ENCODE measurements around the gene RNF17.

RNF17 gene

GRCh38 chr13:24888291-24888931 lies 124.4 kb downstream of the RNF17 start:
- ChIA-PET POLR2A (no interaction called here), CTCF (no interaction called here)
- TF ChIP-seq ARNT (IDR thresholded peaks at IDR 0.05) (no peak), HDGF (IDR thresholded peaks at IDR 0.05; ENCODE audit: borderline replicate concordance) (no peak), FOXA1 (IDR thresholded peaks at IDR 0.05) (no peak), TARDBP (IDR thresholded peaks at IDR 0.05) (no peak), FOXK2 (IDR thresholded peaks at IDR 0.05) (no peak), FOXM1 (IDR thresholded peaks at IDR 0.05; ENCODE audit: borderline replicate concordance) (no peak), PKNOX1 (IDR thresholded peaks at IDR 0.05) (no peak), L3MBTL2 (conservative IDR thresholded peaks at IDR 0.05) (no peak), SUZ12 (IDR thresholded peaks at IDR 0.05) (no peak), LEF1 (IDR thresholded peaks at IDR 0.05; ENCODE audit: borderline replicate concordance) (no peak), NFRKB (IDR thresholded peaks at IDR 0.05) (no peak), ZNF384 (IDR thresholded peaks at IDR 0.05) (no peak), ELF4 (IDR thresholded peaks at IDR 0.05) (no peak), BHLHE40 (IDR thresholded peaks at IDR 0.05; ENCODE audit: borderline replicate concordance) (no peak), CTBP1 (IDR thresholded peaks at IDR 0.05; ENCODE audit: borderline replicate concordance) (no peak), SP1 (IDR thresholded peaks at IDR 0.05) (no peak)
- no peak for DNase-seq (ENCODE audit: extremely low spot score)

GRCh38 chr13:24890256-24890655 lies 126.3 kb downstream of the RNF17 start:
- no peak for TF ChIP-seq TARDBP (IDR thresholded peaks at IDR 0.05)
- TF ChIP-seq LEF1 (IDR thresholded peaks at IDR 0.05; ENCODE audit: borderline replicate concordance) = no peak
- TF ChIP-seq ARNT (IDR thresholded peaks at IDR 0.05) = no peak
- TF ChIP-seq SP1 (IDR thresholded peaks at IDR 0.05) = no peak
- no peak for TF ChIP-seq ELF4 (IDR thresholded peaks at IDR 0.05)
- TF ChIP-seq BHLHE40 (IDR thresholded peaks at IDR 0.05; ENCODE audit: borderline replicate concordance) = no peak
- no peak for TF ChIP-seq HDGF (IDR thresholded peaks at IDR 0.05; ENCODE audit: borderline replicate concordance)
- TF ChIP-seq ZNF384 (IDR thresholded peaks at IDR 0.05) = no peak
- no peak for TF ChIP-seq SUZ12 (IDR thresholded peaks at IDR 0.05)
- TF ChIP-seq NFRKB (IDR thresholded peaks at IDR 0.05) = no peak
- TF ChIP-seq L3MBTL2 (conservative IDR thresholded peaks at IDR 0.05) = no peak
- ChIA-PET CTCF (no interaction called here), POLR2A (no interaction called here)
- DNase-seq (ENCODE audit: extremely low spot score) = no peak

GRCh38 chr13:24891476-24892108 lies 127.6 kb downstream of the RNF17 start:
- POLR2A ChIA-PET = no interaction called here
- CTCF ChIA-PET = no interaction called here
- no peak for DNase-seq (ENCODE audit: extremely low spot score)
- TF ChIP-seq FOXM1 (IDR thresholded peaks at IDR 0.05; ENCODE audit: borderline replicate concordance) (no peak), PKNOX1 (IDR thresholded peaks at IDR 0.05) (no peak), FOXK2 (IDR thresholded peaks at IDR 0.05) (no peak), CTBP1 (IDR thresholded peaks at IDR 0.05; ENCODE audit: borderline replicate concordance) (no peak), SUZ12 (IDR thresholded peaks at IDR 0.05) (no peak), BHLHE40 (IDR thresholded peaks at IDR 0.05; ENCODE audit: borderline replicate concordance) (no peak), TARDBP (IDR thresholded peaks at IDR 0.05) (no peak), ELF4 (IDR thresholded peaks at IDR 0.05) (no peak), NFRKB (IDR thresholded peaks at IDR 0.05) (no peak), ZNF384 (IDR thresholded peaks at IDR 0.05) (no peak), L3MBTL2 (conservative IDR thresholded peaks at IDR 0.05) (no peak), HDGF (IDR thresholded peaks at IDR 0.05; ENCODE audit: borderline replicate concordance) (no peak), ARNT (IDR thresholded peaks at IDR 0.05) (no peak), LEF1 (IDR thresholded peaks at IDR 0.05; ENCODE audit: borderline replicate concordance) (no peak), FOXA1 (IDR thresholded peaks at IDR 0.05) (no peak), SP1 (IDR thresholded peaks at IDR 0.05) (no peak)

- CTCF ChIA-PET = no interaction called here
- no peak for DNase-seq (ENCODE audit: extremely low spot score)
- POLR2A ChIA-PET = no interaction called here
- TF ChIP-seq FOXA1 (IDR thresholded peaks at IDR 0.05) (no peak), ARNT (IDR thresholded peaks at IDR 0.05) (no peak), CTBP1 (IDR thresholded peaks at IDR 0.05; ENCODE audit: borderline replicate concordance) (no peak)
Measured at GRCh38 chr13:24892829-24893228, 128.9 kb downstream of the RNF17 start.

- no peak for DNase-seq (ENCODE audit: extremely low spot score)
- POLR2A ChIA-PET = no interaction called here
- CTCF ChIA-PET = no interaction called here
- TF ChIP-seq PKNOX1 (IDR thresholded peaks at IDR 0.05) = no peak
- TF ChIP-seq ELF4 (IDR thresholded peaks at IDR 0.05) = no peak
- TF ChIP-seq BHLHE40 (IDR thresholded peaks at IDR 0.05; ENCODE audit: borderline replicate concordance) = no peak
- TF ChIP-seq NFRKB (IDR thresholded peaks at IDR 0.05) = no peak
- no peak for TF ChIP-seq SUZ12 (IDR thresholded peaks at IDR 0.05)
- TF ChIP-seq SP1 (IDR thresholded peaks at IDR 0.05) = no peak
- no peak for TF ChIP-seq CTBP1 (IDR thresholded peaks at IDR 0.05; ENCODE audit: borderline replicate concordance)
- TF ChIP-seq LEF1 (IDR thresholded peaks at IDR 0.05; ENCODE audit: borderline replicate concordance) = no peak
- TF ChIP-seq HDGF (IDR thresholded peaks at IDR 0.05; ENCODE audit: borderline replicate concordance) = no peak
- no peak for TF ChIP-seq FOXK2 (IDR thresholded peaks at IDR 0.05)
- no peak for TF ChIP-seq ARNT (IDR thresholded peaks at IDR 0.05)
- TF ChIP-seq FOXA1 (IDR thresholded peaks at IDR 0.05) = no peak
- no peak for TF ChIP-seq TARDBP (IDR thresholded peaks at IDR 0.05)
- TF ChIP-seq FOXM1 (IDR thresholded peaks at IDR 0.05; ENCODE audit: borderline replicate concordance) = no peak
- no peak for TF ChIP-seq L3MBTL2 (conservative IDR thresholded peaks at IDR 0.05)
- no peak for TF ChIP-seq ZNF384 (IDR thresholded peaks at IDR 0.05)
Measured at GRCh38 chr13:24893863-24894262, 129.9 kb downstream of the RNF17 start.

All from HEK293T (cell line).